Liver (tissue), 9 donors: ENCODE data around the gene OXNAD1. TPM values are rescaled to one million over a fixed set of nuclear protein-coding genes. Genes with fewer than 3 reads are reported as not detected.
A peak's percentile ranks its signal among the peaks of the same experiment; 100 is the strongest.

Experiments
- DNase-seq: peaks from one replicate; pipeline ENCODE4 v3.0.0-alpha.2; 2017; ENCODE audit warnings: low spot score
- H3K27ac ChIP-seq, 2 donors: one replicate each; pipeline ENCODE4 v1.7.0; 2013; ENCODE audit warnings: inconsistent platforms in 2 of 2, low read length in 2 of 2, control low read depth in 1 of 2, low read depth in 1 of 2, mild to moderate bottlenecking in 1 of 2
- H3K27me3 ChIP-seq, 4 donors: one replicate each; pipeline versions ENCODE4 v1.6.1 to v1.7.0; 2013; ENCODE audit warnings: low read length in 3 of 4, inconsistent platforms in 1 of 4, mild to moderate bottlenecking in 1 of 4, moderate library complexity in 1 of 4; ENCODE audit not compliant: control insufficient read depth in 4 of 4, insufficient read depth in 4 of 4
- H3K36me3 ChIP-seq, 4 donors: one replicate each; pipeline versions ENCODE4 v1.6.1 to v1.7.0; 2013; ENCODE audit warnings: low read length in 3 of 4, mild to moderate bottlenecking in 3 of 4, low read depth in 1 of 4, moderate library complexity in 1 of 4; ENCODE audit not compliant: control insufficient read depth in 4 of 4, insufficient read depth in 3 of 4
- H3K4me1 ChIP-seq, 4 donors: one replicate each; pipeline versions ENCODE4 v1.6.1 to v1.7.0; 2013; ENCODE audit warnings: low read length in 3 of 4, mild to moderate bottlenecking in 3 of 4, moderate library complexity in 1 of 4; ENCODE audit not compliant: control insufficient read depth in 4 of 4, insufficient read depth in 4 of 4
- H3K4me3 ChIP-seq, 3 donors: one replicate each; pipeline versions ENCODE4 v1.6.1 to v1.7.0; 2013; ENCODE audit warnings: low read length in 3 of 3, control low read depth in 1 of 3, low read depth in 1 of 3, mild to moderate bottlenecking in 1 of 3
- H3K9ac ChIP-seq, 2 donors: one replicate each; pipeline ENCODE4 v1.7.0; 2013; ENCODE audit warnings: low read length in 2 of 2, mild to moderate bottlenecking in 2 of 2, moderate library complexity in 2 of 2, control low read depth in 1 of 2, low read depth in 1 of 2
- H3K9me3 ChIP-seq, 4 donors: one replicate each; pipeline versions ENCODE4 v1.6.1 to v1.7.0; 2013; ENCODE audit warnings: low read length in 3 of 4; ENCODE audit not compliant: control insufficient read depth in 4 of 4
- ATF3 ChIP-seq: IDR thresholded peaks from 2 replicates; pipeline ENCODE4 v1.6.1; 2016; ENCODE audit warnings: antibody characterized with exemption
- CTCF ChIP-seq: fragments of 150-350 bp; IDR thresholded peaks from 2 replicates; pipeline ENCODE4 v1.5.1; 2017; ENCODE audit warnings: improper control_type of control experiment, low read depth, low read length; ENCODE audit not compliant: missing input control
- EGR1 ChIP-seq, 2 donors: IDR thresholded peaks; 2 replicates each; pipeline ENCODE4 v1.6.1; 2016 to 2018; ENCODE audit warnings: antibody characterized with exemption in 2 of 2, low read depth in 2 of 2
- FOXA1 ChIP-seq: IDR thresholded peaks from 2 replicates; pipeline ENCODE4 v1.6.1; 2016; ENCODE audit warnings: antibody characterized with exemption
- GABPA ChIP-seq, 2 donors: IDR thresholded peaks in 1 of 2; conservative IDR thresholded peaks in 1 of 2; 2 replicates each; pipeline ENCODE4 v1.6.1; 2016; ENCODE audit warnings: antibody characterized with exemption in 2 of 2, mild to moderate bottlenecking in 1 of 2, moderate library complexity in 1 of 2
- HNF4A ChIP-seq, 2 donors: conservative IDR thresholded peaks; 2 replicates each; pipeline ENCODE4 v1.6.1; 2016; ENCODE audit warnings: antibody characterized with exemption in 2 of 2, mild to moderate bottlenecking in 2 of 2
- HNF4G ChIP-seq: IDR thresholded peaks from 2 replicates; pipeline ENCODE4 v1.6.1; 2016; ENCODE audit warnings: antibody characterized with exemption
- JUND ChIP-seq, 2 donors: IDR thresholded peaks; 2 replicates each; pipeline ENCODE4 v1.6.1; 2016; ENCODE audit warnings: antibody characterized with exemption in 2 of 2
- MAX ChIP-seq: IDR thresholded peaks from 2 replicates; pipeline ENCODE4 v1.6.1; 2016; ENCODE audit warnings: antibody characterized with exemption
- NR2F2 ChIP-seq: IDR thresholded peaks from 2 replicates; pipeline ENCODE4 v1.6.1; 2016; ENCODE audit warnings: antibody characterized with exemption
- RAD21 ChIP-seq, 2 donors: IDR thresholded peaks; 2 replicates each; pipeline ENCODE4 v1.6.1; 2016; ENCODE audit warnings: antibody characterized with exemption in 2 of 2, mild to moderate bottlenecking in 2 of 2
- REST ChIP-seq: IDR thresholded peaks from 2 replicates; pipeline ENCODE4 v1.6.1; 2016; ENCODE audit warnings: antibody characterized with exemption, mild to moderate bottlenecking
- RXRA ChIP-seq, 2 donors: IDR thresholded peaks; 2 replicates each; pipeline ENCODE4 v1.6.1; 2017 to 2018; ENCODE audit warnings: antibody characterized with exemption in 2 of 2, mild to moderate bottlenecking in 1 of 2
- SP1 ChIP-seq: IDR thresholded peaks from 2 replicates; pipeline ENCODE4 v1.6.1; 2018; ENCODE audit warnings: antibody characterized with exemption, mild to moderate bottlenecking
- TAF1 ChIP-seq: conservative IDR thresholded peaks from 2 replicates; pipeline ENCODE4 v1.6.1; 2016; ENCODE audit warnings: antibody characterized with exemption, mild to moderate bottlenecking
- YY1 ChIP-seq: IDR thresholded peaks from 2 replicates; pipeline ENCODE4 v1.6.1; 2016; ENCODE audit warnings: antibody characterized with exemption, mild to moderate bottlenecking
- ZBTB33 ChIP-seq: IDR thresholded peaks from 2 replicates; pipeline ENCODE4 v1.6.1; 2016; ENCODE audit warnings: antibody characterized with exemption
- WGBS: extraction: QIAGEN DNeasy Blood & Tissue Kit; methylation state at CpG from one replicate; pipeline ENCODE4 v1.1.7; 2013; 5-methylcytosine and 5-hydroxymethylcytosine counted together
- polyA plus RNA-seq, 2 donors: library from polyadenylated mRNA; stranded (reverse) in 1 of 2; unstranded in 1 of 2; fragments of 200-250 nt in 1 of 2; fragments of >200 nt in 1 of 2; fragmentation: Nextera tagmentation in 1 of 2; extraction: Ambion mirVana in 1 of 2; gene quantifications; one replicate each; pipeline versions ENCODE4 v1.2.1 to v1.2.3, GENCODE V29; 2013 to 2015
- total RNA-seq, 2 donors: library from RNA; depleted of rRNA; stranded (reverse); fragments of >200 nt; gene quantifications; one replicate each; pipeline ENCODE4 v1.2.3, GENCODE V29; 2014
- donor health status: healthy.
- donor health status: healthy.
- donor health status: healthy.
- donor health status: healthy.
- donor health status: healthy.

OXNAD1 gene
- total and polyA plus RNA-seq, 4 donors, result 9.3 to 24.6 (median 14.1) TPM

- H3K9ac ChIP-seq, result no peak overlapping the region
- DNase-seq, result no peak
- H3K27me3 ChIP-seq, result no peaks in the 10 kb centered on the region
- no peaks in the 10 kb centered on the region for H3K9me3 ChIP-seq
- H3K36me3 ChIP-seq, result peaks cover 0 to 4% (median 2%) of the 10 kb centered on the region in 4 donors
- H3K4me1 ChIP-seq, result peaks cover 0 to 2% (median 0%) of the 10 kb centered on the region in 4 donors
- 67% methylated on average over 1 of the region's 1 CpG for WGBS
- H3K27ac ChIP-seq, result peak overlapping the region in 1 of 2 donors; percentile 11
- TF ChIP-seq RXRA (IDR thresholded peaks at IDR 0.05), result no peak
- TF ChIP-seq JUND (IDR thresholded peaks at IDR 0.05), result peak in 1 of 2 donors; percentile 32
- H3K4me3 ChIP-seq, result no peak overlapping the region
These were observed 74.0 kb downstream of the OXNAD1 start for GRCh38 chr3:16338999-16339398.

- WGBS, result 96% methylated on average over 1 of the region's 1 CpG
- TF ChIP-seq HNF4G (no peak), FOXA1 (no peak), REST (no peak), MAX (no peak), SP1 (no peak), ATF3 (no peak), CTCF (no peak), NR2F2 (no peak), JUND (IDR thresholded peaks at IDR 0.05) (no peak), GABPA (IDR thresholded peaks at IDR 0.05 in 1 of 2, conservative IDR thresholded peaks at IDR 0.05 in 1 of 2) (no peak), ZBTB33 (no peak), EGR1 (IDR thresholded peaks at IDR 0.05; ENCODE audit: low read depth in 2 of 2) (no peak), RAD21 (IDR thresholded peaks at IDR 0.05) (no peak), HNF4A (conservative IDR thresholded peaks at IDR 0.05) (no peak), RXRA (IDR thresholded peaks at IDR 0.05) (no peak), TAF1 (no peak), YY1 (no peak)
- Histone ChIP-seq H3K4me1 (no peaks in the 10 kb centered on the region), H3K36me3 (peaks cover 3 to 9% (median 6%) of the 10 kb centered on the region in 4 donors), H3K4me3 (no peak overlapping the region), H3K9ac (no peak overlapping the region), H3K9me3 (no peaks in the 10 kb centered on the region), H3K27ac (no peak overlapping the region), H3K27me3 (no peaks in the 10 kb centered on the region)
- no peak for DNase-seq
These were observed 78.1 kb downstream of the OXNAD1 start for GRCh38 chr3:16343101-16343500.
